Cardiac muscle cell (in vitro differentiated cells and primary cell): Measurements from ENCODE around the gene SH3PXD2B. TPM values are rescaled to one million over a fixed set of nuclear protein-coding genes. Genes with fewer than 3 reads are reported as not detected.

Experiments
- DNase-seq, 2 donors: peaks; one replicate each; pipeline versions ENCODE4 v3.0.0 to v3.0.0-alpha.2; 2010 to 2017; ENCODE audit warnings: low read depth in 1 of 2, low spot score in 1 of 2
- H3K27ac ChIP-seq: fragments of 200-600 bp; sonication (generic); 2 replicates; pipeline ENCODE4 v1.5.1; 2016
- H3K27me3 ChIP-seq: fragments of 200-600 bp; sonication (generic); 2 replicates; pipeline ENCODE4 v1.6.0; 2016; ENCODE audit warnings: control low read depth
- H3K36me3 ChIP-seq: fragments of 200-600 bp; sonication (generic); 2 replicates; pipeline ENCODE4 v1.5.1; 2016; ENCODE audit warnings: control low read depth
- H3K4me1 ChIP-seq: fragments of 200-600 bp; sonication (generic); 2 replicates; pipeline ENCODE4 v1.8.1; 2017; ENCODE audit warnings: low read depth, mild to moderate bottlenecking, mixed run types
- H3K4me3 ChIP-seq: fragments of 200-600 bp; sonication (generic); 2 replicates; pipeline ENCODE4 v1.5.1; 2016; ENCODE audit warnings: mild to moderate bottlenecking
- H3K9me3 ChIP-seq: fragments of 200-600 bp; sonication (generic); 2 replicates; pipeline ENCODE4 v1.5.1; 2017; ENCODE audit warnings: low read depth, mild to moderate bottlenecking, control low read depth
- polyA plus RNA-seq: library from polyadenylated mRNA; unstranded; fragments of >200 nt; fragmentation: Nextera tagmentation; extraction: Ambion mirVana; gene quantifications from 2 replicates; pipeline ENCODE4 v1.2.1, GENCODE V29; 2016
- total RNA-seq: library from RNA; depleted of rRNA; stranded (reverse); fragments of >200 nt; gene quantifications from 2 replicates; pipeline ENCODE4 v1.2.3, GENCODE V29; 2016
- TF ChIP-seq, protein P1 (sequence below): IDR thresholded peaks from 2 replicates; pipeline ENCODE4 v1.5.1; 2012; ENCODE audit warnings: low read depth, mild to moderate bottlenecking, low read length

Gene SH3PXD2B
- total and polyA plus RNA-seq, 2 experiments from 2014 or later: 13.9 to 27.6 TPM

DNA sequence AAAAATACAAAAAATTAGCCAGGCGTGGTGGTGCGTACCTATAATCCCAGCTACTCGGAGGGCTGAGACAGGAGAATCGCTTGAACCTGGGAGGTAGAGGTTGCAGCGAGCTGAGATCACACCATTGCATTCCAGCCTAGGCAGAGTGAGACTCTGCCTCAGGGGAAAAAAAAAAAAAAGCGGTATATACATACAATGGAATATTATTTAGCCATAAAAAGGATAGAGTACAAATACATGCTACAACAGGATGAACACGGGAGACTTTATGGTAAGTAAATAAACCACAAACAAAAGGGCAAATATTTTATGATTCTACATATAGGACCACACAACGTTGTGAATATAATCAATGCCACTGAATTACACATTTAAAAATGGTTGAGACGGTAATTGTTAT, 176.0 kb downstream of the SH3PXD2B start:
- DNase-seq: no peak
- Histone ChIP-seq H3K9me3 (no peaks in the 10 kb centered on the region), H3K36me3 (no peaks in the 10 kb centered on the region), H3K27me3 (no peaks in the 10 kb centered on the region), H3K27ac (no peak overlapping the region), H3K4me1 (peaks cover 11% of the 10 kb centered on the region), H3K4me3 (no peak overlapping the region)
- TF ChIP-seq, protein P1, sequence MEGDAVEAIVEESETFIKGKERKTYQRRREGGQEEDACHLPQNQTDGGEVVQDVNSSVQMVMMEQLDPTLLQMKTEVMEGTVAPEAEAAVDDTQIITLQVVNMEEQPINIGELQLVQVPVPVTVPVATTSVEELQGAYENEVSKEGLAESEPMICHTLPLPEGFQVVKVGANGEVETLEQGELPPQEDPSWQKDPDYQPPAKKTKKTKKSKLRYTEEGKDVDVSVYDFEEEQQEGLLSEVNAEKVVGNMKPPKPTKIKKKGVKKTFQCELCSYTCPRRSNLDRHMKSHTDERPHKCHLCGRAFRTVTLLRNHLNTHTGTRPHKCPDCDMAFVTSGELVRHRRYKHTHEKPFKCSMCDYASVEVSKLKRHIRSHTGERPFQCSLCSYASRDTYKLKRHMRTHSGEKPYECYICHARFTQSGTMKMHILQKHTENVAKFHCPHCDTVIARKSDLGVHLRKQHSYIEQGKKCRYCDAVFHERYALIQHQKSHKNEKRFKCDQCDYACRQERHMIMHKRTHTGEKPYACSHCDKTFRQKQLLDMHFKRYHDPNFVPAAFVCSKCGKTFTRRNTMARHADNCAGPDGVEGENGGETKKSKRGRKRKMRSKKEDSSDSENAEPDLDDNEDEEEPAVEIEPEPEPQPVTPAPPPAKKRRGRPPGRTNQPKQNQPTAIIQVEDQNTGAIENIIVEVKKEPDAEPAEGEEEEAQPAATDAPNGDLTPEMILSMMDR: no peak

DNA sequence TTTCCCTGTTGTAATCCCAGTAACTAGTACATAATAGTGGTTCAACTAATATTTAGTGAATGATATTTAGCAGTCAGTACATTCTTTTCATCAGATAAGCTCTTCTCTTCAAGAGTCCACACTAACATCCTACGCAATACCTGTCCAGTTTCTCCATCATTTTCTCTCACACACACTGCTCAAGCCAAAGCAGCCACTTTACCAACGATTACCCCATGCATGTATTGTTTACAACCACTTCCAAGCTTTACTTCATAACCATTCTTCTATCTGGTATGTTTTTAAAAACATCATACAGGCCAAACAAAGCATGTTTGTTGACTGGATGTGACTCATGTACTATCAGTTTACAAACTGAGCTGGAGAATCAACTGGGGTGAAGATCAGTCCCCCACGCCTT, 178.1 kb downstream of the SH3PXD2B start:
- Histone ChIP-seq H3K4me1 (peaks cover under 1% of the 10 kb centered on the region), H3K4me3 (no peak overlapping the region), H3K36me3 (no peaks in the 10 kb centered on the region), H3K27me3 (no peaks in the 10 kb centered on the region), H3K27ac (no peak overlapping the region), H3K9me3 (no peaks in the 10 kb centered on the region)
- TF ChIP-seq, protein P1: no peak
- DNase-seq: peak in 1 of 2 donors; percentile 25

Other genes starting within 250 kb of the SH3PXD2B start
- 23.9 and 29.8 TPM in 2 replicates for gene UBTD2, start 170.8 kb downstream of the SH3PXD2B start, total RNA-seq
- 26.2 and 28.4 TPM in 2 replicates for gene UBTD2, start 170.8 kb downstream of the SH3PXD2B start, polyA plus RNA-seq
- gene NEURL1B, start 186.7 kb upstream of the SH3PXD2B start, total RNA-seq: 32.7 and 55.8 TPM in 2 replicates
- 4.6 and 7.6 TPM in 2 replicates for gene NEURL1B, start 186.7 kb upstream of the SH3PXD2B start, polyA plus RNA-seq